IMR-90 (cell line): ENCODE data around the gene NOS1AP. TPM values are rescaled to one million over a fixed set of nuclear protein-coding genes. Genes with fewer than 3 reads are reported as not detected.

Experiments used
- ATAC-seq: fragments of 200-7000 bp; cut with Tn5 transposase; 2 replicates; pipeline ENCODE4 v1.9.1; 2020; ENCODE audit warnings: low read depth, mild to moderate bottlenecking, moderate library complexity
- BruUV-seq: library from RNA; stranded (reverse); fragments of 400-500 nt; replicated peaks from 2 replicates; lab custom pipeline; 2021; lab: Mats Ljungman, UMichigan
- CTCF ChIA-PET: fragments of 300-600 bp; formaldehyde crosslinking; extraction: SDS; loops from one replicate; lab custom pipeline; 2021; ENCODE audit warnings: antibody characterized with exemption; lab: Yijun Ruan, JAX
- POLR2A ChIA-PET: fragments of 300-600 bp; sonication (Branson Sonifier 250); formaldehyde crosslinking; loops from one replicate; lab custom pipeline; 2022; ENCODE audit warnings: antibody characterized with exemption; ENCODE audit not compliant: unreplicated experiment; lab: Charles Lee
- DNase-seq: peaks from one replicate; pipeline ENCODE4 v3.0.0; 2013
- H2AFZ ChIP-seq: replicated peaks from 2 replicates; pipeline ENCODE3; 2013; ENCODE audit warnings: low read length, mild to moderate bottlenecking; ENCODE audit not compliant: poor library complexity
- H2AK5ac ChIP-seq: 2 replicates; pipeline ENCODE4 v1.6.1; 2013; ENCODE audit warnings: low read depth, low read length, inconsistent platforms
- H2AK9ac ChIP-seq: replicated peaks from 2 replicates; pipeline ENCODE3; 2013; ENCODE audit warnings: mild to moderate bottlenecking, low read depth, low read length, moderate library complexity; ENCODE audit not compliant: poor library complexity
- H2BK120ac ChIP-seq: 2 replicates; pipeline ENCODE4 v1.6.1; 2013; ENCODE audit warnings: low read depth, low read length, inconsistent platforms
- H2BK15ac ChIP-seq: 3 replicates; pipeline ENCODE4 v1.6.1; 2013; ENCODE audit warnings: low read depth, low read length, inconsistent platforms
- H2BK20ac ChIP-seq: 2 replicates; pipeline ENCODE4 v1.6.1; 2013; ENCODE audit warnings: low read depth, mild to moderate bottlenecking, inconsistent platforms, low read length, moderate library complexity
- H2BK5ac ChIP-seq: 2 replicates; pipeline ENCODE4 v1.6.1; 2013; ENCODE audit warnings: mild to moderate bottlenecking, low read depth, low read length, inconsistent platforms; ENCODE audit not compliant: poor library complexity, severe bottlenecking
- H3K14ac ChIP-seq: replicated peaks from 2 replicates; pipeline ENCODE4 v1.6.1; 2013; ENCODE audit warnings: low read depth, low read length, inconsistent platforms
- H3K18ac ChIP-seq: 2 replicates; pipeline ENCODE4 v1.6.1; 2013; ENCODE audit warnings: low read depth, low read length, control low read depth
- H3K23ac ChIP-seq: 2 replicates; pipeline ENCODE4 v1.6.1; 2013; ENCODE audit warnings: low read depth, low read length, inconsistent platforms
- H3K27ac ChIP-seq: 2 replicates; pipeline ENCODE4 v1.5.1; 2013; ENCODE audit warnings: mild to moderate bottlenecking, control low read depth, low read length; ENCODE audit not compliant: insufficient read depth
- H3K27me3 ChIP-seq: 2 replicates; pipeline ENCODE4 v1.6.1; 2013; ENCODE audit warnings: low read length; ENCODE audit not compliant: control insufficient read depth, insufficient read depth
- H3K36me3 ChIP-seq: 2 replicates; pipeline ENCODE4 v1.6.1; 2013; ENCODE audit warnings: low read length, mixed read lengths; ENCODE audit not compliant: control insufficient read depth, insufficient read depth
- H3K4ac ChIP-seq: 2 replicates; pipeline ENCODE4 v1.6.1; 2013; ENCODE audit warnings: low read depth, low read length, inconsistent platforms
- H3K4me1 ChIP-seq: 2 replicates; pipeline ENCODE4 v1.6.1; 2013; ENCODE audit warnings: low read length, mixed read lengths; ENCODE audit not compliant: control insufficient read depth, insufficient read depth
- H3K4me2 ChIP-seq: 2 replicates; pipeline ENCODE4 v1.6.1; 2013; ENCODE audit warnings: low read depth, mild to moderate bottlenecking, control low read depth, low read length, moderate library complexity
- H3K4me3 ChIP-seq: 2 replicates; pipeline ENCODE4 v1.5.1; 2013; ENCODE audit warnings: low read depth, mild to moderate bottlenecking, control low read depth, low read length, moderate library complexity; ENCODE audit not compliant: insufficient read depth
- H3K56ac ChIP-seq: 2 replicates; pipeline ENCODE4 v1.6.1; 2013; ENCODE audit warnings: low read length, inconsistent platforms; ENCODE audit not compliant: insufficient read depth; ENCODE audit errors: extremely low read depth
- H3K79me1 ChIP-seq, 2 experiments: 2 replicates each; pipeline ENCODE4 v1.6.1; 2013; ENCODE audit warnings: low read length in 2 of 2, inconsistent platforms in 1 of 2, low read depth in 1 of 2
- H3K9ac ChIP-seq: 2 replicates; pipeline ENCODE4 v1.6.1; 2013; ENCODE audit warnings: low read depth, low read length, control low read depth
- H3K9me1 ChIP-seq: 2 replicates; pipeline ENCODE4 v1.6.1; 2013; ENCODE audit warnings: low read length, inconsistent platforms; ENCODE audit not compliant: insufficient read depth
- H3K9me3 ChIP-seq: 2 replicates; pipeline ENCODE4 v1.6.1; 2013; ENCODE audit warnings: low read length; ENCODE audit not compliant: control insufficient read depth, insufficient read depth
- H4K20me1 ChIP-seq: 2 replicates; pipeline ENCODE4 v1.6.1; 2013; ENCODE audit warnings: low read length, inconsistent platforms; ENCODE audit not compliant: insufficient read depth
- H4K5ac ChIP-seq: 2 replicates; pipeline ENCODE4 v1.6.1; 2013; ENCODE audit warnings: mild to moderate bottlenecking, low read depth, low read length, control low read depth
- H4K8ac ChIP-seq, 2 experiments: 2 replicates each; pipeline ENCODE4 v1.6.1; 2013; ENCODE audit warnings: low read depth in 2 of 2, low read length in 2 of 2, control low read depth in 1 of 2, inconsistent platforms in 1 of 2
- H4K91ac ChIP-seq: 2 replicates; pipeline ENCODE4 v1.6.1; 2013; ENCODE audit warnings: low read depth, low read length, inconsistent platforms; ENCODE audit not compliant: insufficient read depth
- CHD1 ChIP-seq: IDR thresholded peaks from 2 replicates; pipeline ENCODE4 v1.6.1; 2012; ENCODE audit warnings: low read depth, low read length, improper control_type of control experiment
- SMC3 ChIP-seq: fragments of 150-350 bp; IDR thresholded peaks from 2 replicates; pipeline ENCODE4 v1.6.1; 2016; ENCODE audit warnings: low read depth, mild to moderate bottlenecking, antibody characterized with exemption, low read length, moderate library complexity
- WGBS, 2 experiments: methylation state at CpG; one replicate each; pipeline versions ENCODE4 v1.1.5 to v1.1.7; 2013; ENCODE audit warnings: missing lambda C conversion rate in 2 of 2; ENCODE audit not compliant: insufficient read length in 1 of 2; ENCODE audit errors: extremely low coverage in 2 of 2; 5-methylcytosine and 5-hydroxymethylcytosine counted together
- dilution Hi-C: fragments of 300-500 bp; cut with HindIII; formaldehyde crosslinking; loops from one replicate; pipeline ENCODE4 v1.14.3; 2018; ENCODE audit warnings: low sequenced_read_pairs; ENCODE audit not compliant: unreplicated experiment
- in situ Hi-C: fragments of 300-500 bp; cut with MboI; formaldehyde crosslinking; loops from 3 replicates; pipeline ENCODE4 v1.14.3; 2019; ENCODE audit warnings: low sequenced_read_pairs, inconsistent platforms, mixed read lengths
- intact Hi-C: fragments of 100-400 bp; cut with micrococcal nuclease; formaldehyde crosslinking; loops from 2 replicates; pipeline ENCODE4 v1.10.0; 2022
- polyA plus RNA-seq, 3 experiments: library from polyadenylated mRNA; depleted of rRNA; stranded (reverse); fragments of >200 nt; gene quantifications; 2 replicates each; pipeline ENCODE4 v1.2.3, GENCODE V29; 2012; ENCODE audit warnings: low replicate concordance in 1 of 3
- total RNA-seq: library from RNA; depleted of rRNA; stranded (reverse); fragments of >200 nt; gene quantifications from 2 replicates; pipeline ENCODE4 v1.2.3, GENCODE V29; 2012
- TF ChIP-seq, protein P1 (sequence below): fragments of 150-350 bp; IDR thresholded peaks from 2 replicates; pipeline ENCODE4 v1.6.1; 2017; ENCODE audit warnings: mild to moderate bottlenecking, antibody characterized with exemption, low read length, low read depth

NOS1AP gene
- total and polyA plus RNA-seq, 2 of the 4 experiments (the other 2 are of a cell fraction), result 0.18 to 0.19 TPM

GRCh38 chr1:162189345-162189744, 119.9 kb downstream of the NOS1AP start:
- POLR2A ChIA-PET, result no interaction called here
- Histone ChIP-seq H2AK9ac (no peak overlapping the region), H2AFZ (no peak overlapping the region), H3K4ac (no peak overlapping the region), H2BK5ac (no peak overlapping the region), H2BK120ac (no peak overlapping the region), H3K9me3 (no peaks in the 10 kb centered on the region), H3K56ac (no peak overlapping the region), H3K14ac (no peak overlapping the region), H4K20me1 (no peaks in the 10 kb centered on the region), H3K27ac (no peak overlapping the region), H3K36me3 (no peaks in the 10 kb centered on the region), H4K5ac (no peak overlapping the region), H3K9ac (no peak overlapping the region), H3K9me1 (no peaks in the 10 kb centered on the region), H2AK5ac (no peak overlapping the region), H4K8ac (no peak overlapping the region), H2BK20ac (no peak overlapping the region), H3K4me3 (no peak overlapping the region), H3K23ac (no peak overlapping the region), H2BK15ac (no peak overlapping the region), H3K4me1 (no peaks in the 10 kb centered on the region), H3K27me3 (peaks cover 3% of the 10 kb centered on the region), H3K18ac (no peak overlapping the region), H3K4me2 (no peak overlapping the region), H4K91ac (no peak overlapping the region), H3K79me1 (no peaks in the 10 kb centered on the region)
- DNase-seq (no peak), ATAC-seq (no peak)
- TF ChIP-seq SMC3 (no peak), CHD1 (no peak)
- TF ChIP-seq, protein P1, sequence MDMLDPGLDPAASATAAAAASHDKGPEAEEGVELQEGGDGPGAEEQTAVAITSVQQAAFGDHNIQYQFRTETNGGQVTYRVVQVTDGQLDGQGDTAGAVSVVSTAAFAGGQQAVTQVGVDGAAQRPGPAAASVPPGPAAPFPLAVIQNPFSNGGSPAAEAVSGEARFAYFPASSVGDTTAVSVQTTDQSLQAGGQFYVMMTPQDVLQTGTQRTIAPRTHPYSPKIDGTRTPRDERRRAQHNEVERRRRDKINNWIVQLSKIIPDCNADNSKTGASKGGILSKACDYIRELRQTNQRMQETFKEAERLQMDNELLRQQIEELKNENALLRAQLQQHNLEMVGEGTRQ, result no peak
- WGBS, 2 experiments, result no CpG with 5 or more reads among the region's 1 CpG
- intact Hi-C loops (no loop called here), dilution Hi-C loops (no loop called here), in situ Hi-C loops (no loop called here)
- CTCF ChIA-PET, result no interaction called here
- no TSS peak for BruUV-seq
